OCI-M2 (cell line): ENCODE results near the gene RAB27B.
"Not testable (repeated sequence)": the region's sequence is repeated elsewhere in the genome, so short reads cannot be mapped to it uniquely, and the experiment has no call there.

Experiments
- DNase-seq: peaks from one replicate; lab custom pipeline; 2025; ENCODE audit not compliant: unreplicated experiment; lab: John Stamatoyannopoulos, UW

RAB27B gene

GRCh38 chr18:54813977-54814565 lies 14.2 kb upstream of the RAB27B start:
- no peak for DNase-seq

- no peak for DNase-seq
Measured at GRCh38 chr18:54815086-54815485, 13.2 kb upstream of the RAB27B start.

GRCh38 chr18:54820785-54821275 lies 7.4 kb upstream of the RAB27B start:
- not testable (repeated sequence) for DNase-seq

- no peak for DNase-seq
Measured at GRCh38 chr18:54822872-54823845, 5.1 kb upstream of the RAB27B start.

- DNase-seq = no peak
Measured at GRCh38 chr18:54824761-54825160, 3.5 kb upstream of the RAB27B start.

GRCh38 chr18:54825601-54826344 lies 2.5 kb upstream of the RAB27B start:
- no peak for DNase-seq

- no peak for DNase-seq
Measured at GRCh38 chr18:54828986-54829385, 709 bp downstream of the RAB27B start.

- DNase-seq = no peak
Measured at GRCh38 chr18:54829856-54830255, 1.6 kb downstream of the RAB27B start.

GRCh38 chr18:54830260-54830659 lies 2.0 kb downstream of the RAB27B start:
- DNase-seq = no peak

GRCh38 chr18:54830866-54831265 lies 2.6 kb downstream of the RAB27B start:
- no peak for DNase-seq

GRCh38 chr18:54835944-54836343 lies 7.7 kb downstream of the RAB27B start:
- no peak for DNase-seq

- no peak for DNase-seq
Measured at GRCh38 chr18:54843314-54843713, 15.0 kb downstream of the RAB27B start.

- DNase-seq = no peak
Measured at GRCh38 chr18:54845787-54846186, 17.5 kb downstream of the RAB27B start.

GRCh38 chr18:54848121-54848520 lies 19.8 kb downstream of the RAB27B start:
- no peak for DNase-seq

GRCh38 chr18:54849683-54850082 lies 21.4 kb downstream of the RAB27B start:
- no peak for DNase-seq

- no peak for DNase-seq
Measured at GRCh38 chr18:54850598-54850997, 22.3 kb downstream of the RAB27B start.

GRCh38 chr18:54852780-54853675 lies 24.8 kb downstream of the RAB27B start:
- DNase-seq = peak; percentile 70

- not testable (repeated sequence) for DNase-seq
Measured at GRCh38 chr18:54855050-54855449, 26.8 kb downstream of the RAB27B start.

- no peak for DNase-seq
Measured at GRCh38 chr18:54856105-54856646, 27.9 kb downstream of the RAB27B start.

- no peak for DNase-seq
Measured at GRCh38 chr18:54857499-54857898, 29.2 kb downstream of the RAB27B start.
